Nephron progenitor cell (in vitro differentiated cells): ENCODE results near the gene NPW.

ENCODE experiments used
- DNase-seq: peaks from one replicate; pipeline ENCODE4 v3.0.0; 2021
- H3K27ac Mint-ChIP-seq: 2 replicates; pipeline ENCODE4 v1.8.0; 2021; ENCODE audit warnings: mild to moderate bottlenecking, moderate library complexity, mixed read lengths
- H3K27me3 Mint-ChIP-seq: 2 replicates; pipeline ENCODE4 v1.8.0; 2021; ENCODE audit warnings: mild to moderate bottlenecking, low read depth, mixed read lengths; ENCODE audit not compliant: poor library complexity
- H3K36me3 Mint-ChIP-seq: 2 replicates; pipeline ENCODE4 v1.8.0; 2021; ENCODE audit warnings: low read depth, mixed read lengths
- H3K4me1 Mint-ChIP-seq: 2 replicates; pipeline ENCODE4 v1.8.0; 2021; ENCODE audit warnings: mixed read lengths
- H3K4me3 Mint-ChIP-seq: 2 replicates; pipeline ENCODE4 v1.8.0; 2021; ENCODE audit warnings: mild to moderate bottlenecking, moderate library complexity, mixed read lengths
- H3K9me3 Mint-ChIP-seq: 2 replicates; pipeline ENCODE4 v1.8.0; 2021; ENCODE audit warnings: mild to moderate bottlenecking, moderate library complexity, mixed read lengths
- TF ChIP-seq, protein P1 (sequence below): fragments of 200-600 bp; sonication (generic); IDR thresholded peaks from 2 replicates; pipeline ENCODE4 v1.5.0; 2021; ENCODE audit warnings: antibody characterized with exemption

Gene NPW

DNA sequence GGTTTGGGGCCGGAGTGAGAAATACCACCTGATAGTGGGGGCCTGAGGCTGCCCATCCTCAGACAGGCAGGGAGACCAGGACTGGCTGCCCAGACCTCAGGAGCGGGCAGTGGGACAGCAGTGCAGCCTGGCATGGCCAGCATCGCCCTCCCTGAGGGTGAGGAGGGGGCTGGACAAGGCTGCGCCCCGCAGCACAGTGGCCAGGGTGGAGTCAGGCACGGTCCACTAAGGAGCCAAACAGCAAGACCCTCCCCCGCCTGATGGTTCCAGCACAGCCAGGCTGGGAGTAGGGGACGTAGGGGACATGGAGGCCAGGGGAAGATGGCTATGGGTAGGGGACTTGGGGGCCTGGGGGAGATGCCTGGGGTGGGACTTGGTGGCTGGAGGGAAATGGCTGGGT is 13.3 kb upstream of the NPW start:
- Mint-ChIP-seq H3K4me3 (peak overlapping the region; percentile 50), H3K9me3 (no peaks in the 10 kb centered on the region), H3K27me3 (no peaks in the 10 kb centered on the region), H3K4me1 (peaks cover 53% of the 10 kb centered on the region), H3K36me3 (peaks cover 5% of the 10 kb centered on the region), H3K27ac (peak overlapping the region; percentile 66)
- DNase-seq: no peak
- TF ChIP-seq, protein P1, sequence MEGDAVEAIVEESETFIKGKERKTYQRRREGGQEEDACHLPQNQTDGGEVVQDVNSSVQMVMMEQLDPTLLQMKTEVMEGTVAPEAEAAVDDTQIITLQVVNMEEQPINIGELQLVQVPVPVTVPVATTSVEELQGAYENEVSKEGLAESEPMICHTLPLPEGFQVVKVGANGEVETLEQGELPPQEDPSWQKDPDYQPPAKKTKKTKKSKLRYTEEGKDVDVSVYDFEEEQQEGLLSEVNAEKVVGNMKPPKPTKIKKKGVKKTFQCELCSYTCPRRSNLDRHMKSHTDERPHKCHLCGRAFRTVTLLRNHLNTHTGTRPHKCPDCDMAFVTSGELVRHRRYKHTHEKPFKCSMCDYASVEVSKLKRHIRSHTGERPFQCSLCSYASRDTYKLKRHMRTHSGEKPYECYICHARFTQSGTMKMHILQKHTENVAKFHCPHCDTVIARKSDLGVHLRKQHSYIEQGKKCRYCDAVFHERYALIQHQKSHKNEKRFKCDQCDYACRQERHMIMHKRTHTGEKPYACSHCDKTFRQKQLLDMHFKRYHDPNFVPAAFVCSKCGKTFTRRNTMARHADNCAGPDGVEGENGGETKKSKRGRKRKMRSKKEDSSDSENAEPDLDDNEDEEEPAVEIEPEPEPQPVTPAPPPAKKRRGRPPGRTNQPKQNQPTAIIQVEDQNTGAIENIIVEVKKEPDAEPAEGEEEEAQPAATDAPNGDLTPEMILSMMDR: no peak

DNA sequence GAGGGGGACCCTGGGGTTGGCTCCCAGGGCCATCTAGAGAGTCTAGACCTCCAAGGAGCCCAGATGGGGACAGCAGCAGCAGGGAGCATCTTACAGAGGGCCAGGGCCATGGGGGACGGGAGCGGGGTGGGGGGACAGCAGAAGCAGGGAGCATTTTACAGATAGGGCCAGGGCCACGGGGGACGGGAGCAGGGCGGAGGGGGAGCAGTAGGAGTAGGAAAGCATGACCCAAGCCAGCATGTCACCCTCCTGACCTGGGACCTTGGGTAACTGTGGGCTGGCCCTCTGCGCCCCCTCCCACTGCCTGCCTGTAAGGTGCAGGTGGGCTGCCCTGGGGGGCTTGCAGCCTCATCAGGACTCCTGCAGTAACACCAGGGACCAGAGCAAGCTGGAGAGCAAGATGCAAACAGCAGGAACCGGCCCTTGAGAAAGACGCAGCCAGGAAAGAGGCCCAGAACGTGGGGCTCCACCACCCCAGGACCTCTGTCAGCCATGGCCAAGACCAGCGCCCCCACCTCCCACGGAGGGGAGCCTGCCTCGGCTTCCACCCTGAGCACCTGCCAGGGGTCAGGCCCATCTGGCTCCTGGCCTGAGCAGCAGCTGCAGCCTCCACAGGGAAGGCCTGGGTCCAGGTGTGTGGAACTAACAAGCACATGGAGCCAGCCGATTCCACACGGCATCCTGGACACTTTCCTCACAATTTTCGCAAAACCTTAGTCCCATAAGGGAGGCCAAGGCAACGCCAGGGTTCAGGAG is 12.3 kb upstream of the NPW start:
- H3K36me3 Mint-ChIP-seq: peaks cover 3% of the 10 kb centered on the region
- no peaks in the 10 kb centered on the region for H3K9me3 Mint-ChIP-seq
- DNase-seq: no peak
- no peaks in the 10 kb centered on the region for H3K27me3 Mint-ChIP-seq
- peak overlapping the region; percentile 83 for H3K4me3 Mint-ChIP-seq
- TF ChIP-seq, protein P1: no peak
- no peak overlapping the region for H3K27ac Mint-ChIP-seq
- peaks cover 53% of the 10 kb centered on the region for H3K4me1 Mint-ChIP-seq

DNA sequence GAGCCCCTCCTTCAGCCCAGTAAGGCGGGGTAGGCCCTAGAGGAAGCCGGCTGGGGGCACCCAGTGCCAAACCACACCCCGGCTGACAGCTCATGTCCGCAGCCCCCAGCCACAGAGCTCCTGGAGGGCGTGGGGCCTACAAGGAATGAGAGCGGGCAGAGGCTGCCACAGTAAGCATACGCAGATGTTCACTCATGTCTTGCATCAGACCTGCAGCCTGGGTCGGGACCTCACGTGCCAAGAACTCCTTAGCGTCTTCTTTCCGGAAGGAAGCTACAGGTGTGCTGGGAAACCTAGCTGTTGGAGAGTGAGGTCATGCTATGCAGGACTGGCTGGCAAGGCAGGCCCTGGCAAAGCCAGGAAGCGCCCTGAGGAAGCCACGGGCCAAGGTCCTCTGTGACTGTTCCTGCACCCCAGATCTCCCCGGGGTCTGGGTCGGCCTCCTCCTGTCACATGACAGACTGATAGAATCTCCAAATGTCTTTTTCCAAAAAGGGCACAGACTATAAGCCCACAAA is 11.5 kb upstream of the NPW start:
- Mint-ChIP-seq H3K4me3 (peak overlapping the region; percentile 83), H3K27me3 (no peaks in the 10 kb centered on the region), H3K9me3 (no peaks in the 10 kb centered on the region), H3K4me1 (peaks cover 53% of the 10 kb centered on the region), H3K36me3 (no peaks in the 10 kb centered on the region), H3K27ac (no peak overlapping the region)
- no peak for DNase-seq
- TF ChIP-seq, protein P1: no peak

DNA sequence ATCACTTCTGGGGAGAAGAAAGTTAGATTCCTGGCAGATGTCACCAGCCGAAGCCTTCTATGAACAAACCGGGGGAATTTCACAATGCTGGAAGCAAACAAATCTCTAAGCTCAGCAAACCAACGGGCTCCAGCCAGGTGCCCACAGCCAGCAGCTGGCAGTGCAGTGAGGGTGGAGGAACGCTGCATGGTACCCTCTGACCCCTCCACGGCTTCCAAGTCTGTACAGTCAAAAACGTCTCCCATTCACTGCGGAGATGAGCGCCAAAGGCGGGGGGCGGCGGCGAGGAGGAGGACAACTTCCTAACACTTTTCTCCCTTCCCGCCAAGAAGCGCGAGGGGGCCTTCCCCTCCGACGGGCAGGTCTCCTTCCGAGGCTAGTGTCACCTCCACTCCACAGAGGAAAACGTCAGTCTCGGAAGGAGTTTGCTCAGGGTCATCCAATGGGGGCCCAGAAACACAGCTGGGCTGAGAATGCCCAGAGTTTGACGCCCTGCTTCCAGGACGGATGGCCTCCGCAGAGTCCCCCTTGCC is 10.9 kb upstream of the NPW start:
- TF ChIP-seq, protein P1: no peak
- no peak for DNase-seq
- Mint-ChIP-seq H3K27ac (no peak overlapping the region), H3K27me3 (no peaks in the 10 kb centered on the region), H3K36me3 (no peaks in the 10 kb centered on the region), H3K4me1 (peaks cover 53% of the 10 kb centered on the region), H3K9me3 (no peaks in the 10 kb centered on the region), H3K4me3 (peak overlapping the region; percentile 83)

DNA sequence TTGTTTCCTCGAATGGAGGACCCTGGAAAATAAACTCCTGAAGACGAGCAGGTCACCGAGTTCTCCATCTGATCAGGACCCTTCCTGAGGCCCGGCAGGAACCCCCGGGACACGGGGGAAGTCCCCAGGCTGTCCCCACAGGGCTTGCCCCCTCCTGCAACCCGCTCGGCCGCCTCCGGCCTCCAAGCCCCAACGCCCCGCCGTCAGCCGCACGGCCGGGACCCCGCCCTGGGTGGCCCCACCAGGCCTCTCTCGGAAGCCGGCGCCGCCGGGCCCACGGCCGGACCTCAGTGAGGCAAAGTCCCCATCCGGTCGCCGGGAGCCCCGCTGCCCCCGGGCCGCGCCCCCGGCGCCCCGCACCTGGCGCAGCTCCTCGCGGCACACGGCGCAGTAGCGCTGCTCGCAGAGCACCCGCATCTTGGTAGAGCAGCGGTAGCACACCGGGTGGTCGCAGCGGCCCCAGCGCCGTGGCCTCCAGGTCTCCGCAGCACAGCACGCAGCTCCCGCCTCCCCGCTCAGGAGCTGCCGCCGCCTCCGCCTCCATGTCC is 10.3 kb upstream of the NPW start:
- Mint-ChIP-seq H3K27me3 (no peaks in the 10 kb centered on the region), H3K9me3 (no peaks in the 10 kb centered on the region), H3K4me3 (peak overlapping the region; percentile 83), H3K4me1 (peaks cover 51% of the 10 kb centered on the region), H3K27ac (no peak overlapping the region), H3K36me3 (no peaks in the 10 kb centered on the region)
- no peak for DNase-seq
- TF ChIP-seq, protein P1: no peak
